Loucy (cell line): Measurements from ENCODE around the gene RFWD3.

Experiments used
- EZH2phosphoT487 ChIP-seq: fragments of 200-600 bp; IDR thresholded peaks from 2 replicates; pipeline ENCODE4 v1.6.1; 2018; ENCODE audit warnings: antibody characterized with exemption, mild to moderate bottlenecking, moderate library complexity, borderline replicate concordance
- TF ChIP-seq, protein P1 (sequence below): fragments of 200-600 bp; sonication (generic); conservative IDR thresholded peaks from 2 replicates; pipeline ENCODE4 v1.5.1; 2014; ENCODE audit warnings: mild to moderate bottlenecking, antibody characterized with exemption, low read length

DNA sequence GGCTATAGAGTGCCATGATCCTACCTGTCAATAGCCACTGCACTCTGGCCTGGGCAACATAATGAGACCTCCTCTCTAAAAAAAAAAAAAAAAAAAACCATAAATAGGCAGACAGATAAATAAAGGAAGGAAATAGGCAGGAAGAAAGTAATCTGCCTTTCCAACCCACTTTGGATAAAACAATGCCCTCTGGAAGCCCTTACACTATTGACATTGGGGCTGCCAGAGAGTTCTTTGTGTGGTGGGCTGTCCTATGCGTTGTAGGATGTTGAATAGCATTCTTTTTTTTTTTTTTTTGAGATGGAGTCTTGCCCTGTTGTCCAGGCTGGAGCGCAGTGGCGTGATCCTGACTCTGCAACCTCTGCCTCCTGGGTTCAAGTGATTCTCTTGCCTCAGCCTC is 7.2 kb upstream of the RFWD3 start:
- TF ChIP-seq, protein P1, sequence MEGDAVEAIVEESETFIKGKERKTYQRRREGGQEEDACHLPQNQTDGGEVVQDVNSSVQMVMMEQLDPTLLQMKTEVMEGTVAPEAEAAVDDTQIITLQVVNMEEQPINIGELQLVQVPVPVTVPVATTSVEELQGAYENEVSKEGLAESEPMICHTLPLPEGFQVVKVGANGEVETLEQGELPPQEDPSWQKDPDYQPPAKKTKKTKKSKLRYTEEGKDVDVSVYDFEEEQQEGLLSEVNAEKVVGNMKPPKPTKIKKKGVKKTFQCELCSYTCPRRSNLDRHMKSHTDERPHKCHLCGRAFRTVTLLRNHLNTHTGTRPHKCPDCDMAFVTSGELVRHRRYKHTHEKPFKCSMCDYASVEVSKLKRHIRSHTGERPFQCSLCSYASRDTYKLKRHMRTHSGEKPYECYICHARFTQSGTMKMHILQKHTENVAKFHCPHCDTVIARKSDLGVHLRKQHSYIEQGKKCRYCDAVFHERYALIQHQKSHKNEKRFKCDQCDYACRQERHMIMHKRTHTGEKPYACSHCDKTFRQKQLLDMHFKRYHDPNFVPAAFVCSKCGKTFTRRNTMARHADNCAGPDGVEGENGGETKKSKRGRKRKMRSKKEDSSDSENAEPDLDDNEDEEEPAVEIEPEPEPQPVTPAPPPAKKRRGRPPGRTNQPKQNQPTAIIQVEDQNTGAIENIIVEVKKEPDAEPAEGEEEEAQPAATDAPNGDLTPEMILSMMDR = no peak
- TF ChIP-seq EZH2phosphoT487 = no peak
